ENCODE data around the gene SORCS2.

Gene SORCS2

DNA sequence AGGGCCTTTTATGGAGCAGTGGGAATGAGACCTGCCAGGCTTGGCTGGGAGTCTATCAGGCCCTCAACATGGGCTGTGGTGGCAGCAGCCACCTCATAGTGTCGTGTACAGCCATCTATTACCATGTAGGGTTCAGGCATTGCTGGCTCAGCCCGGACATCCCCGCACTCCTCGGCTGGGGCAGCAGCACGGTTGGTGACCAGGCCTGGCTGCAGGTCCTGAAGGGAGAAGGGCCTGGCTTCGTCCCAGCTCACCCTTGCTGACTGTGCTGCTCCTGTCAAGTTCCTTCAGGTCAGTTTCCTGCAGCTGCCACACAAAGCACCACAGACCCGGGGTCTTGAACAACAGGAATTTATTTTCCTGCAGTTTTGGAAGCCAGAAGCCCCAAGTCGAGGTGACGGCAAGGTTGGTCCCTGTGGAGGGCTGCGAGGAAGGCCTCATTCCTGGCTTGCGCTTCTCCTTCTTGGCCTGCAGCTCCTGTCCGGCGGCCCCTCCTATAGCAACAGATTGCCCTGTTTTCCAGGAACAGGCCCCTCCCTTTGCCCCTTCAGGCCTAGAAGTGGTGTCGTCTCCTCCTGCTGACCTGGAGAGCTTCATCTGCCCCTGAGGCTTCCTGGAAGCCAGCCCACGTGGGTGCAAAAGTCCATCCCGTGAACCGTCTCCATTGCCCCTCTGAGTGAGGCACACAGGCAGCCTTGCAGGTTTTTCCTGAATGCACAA, 25.2 kb upstream of the SORCS2 start:
- H3K4me3 ChIP-seq (replicated peaks in 1 of 2; ENCODE audit: low read depth in 2 of 2, low read length in 2 of 2), result no peak overlapping the region
- no peak for DNase-seq (ENCODE audit: low read depth in 2 of 2)
- TF ChIP-seq CTCF (IDR thresholded peaks at IDR 0.05; ENCODE audit: low read depth, low read length), result no peak

DNA sequence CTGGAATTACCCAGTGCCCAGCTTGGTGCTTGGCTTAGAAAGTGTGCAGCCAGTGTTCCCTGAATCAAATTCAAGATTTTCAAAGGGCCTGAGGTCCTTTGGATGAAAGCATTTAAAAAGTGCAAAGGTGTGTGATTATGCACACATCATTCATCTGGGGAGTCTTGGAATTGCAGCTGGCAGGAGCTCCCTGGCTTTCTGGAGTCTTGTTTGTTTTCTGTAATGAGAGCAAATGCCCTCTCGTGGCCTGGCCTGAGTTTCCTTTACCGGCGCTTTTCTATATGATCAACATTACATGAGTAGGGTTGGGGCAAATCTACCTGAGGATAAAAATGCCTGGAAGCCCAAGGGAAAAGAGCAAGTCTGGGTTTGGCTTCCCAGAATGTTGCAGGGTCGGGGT, 24.6 kb upstream of the SORCS2 start:
- no peak overlapping the region for H3K4me3 ChIP-seq (replicated peaks in 1 of 2; ENCODE audit: low read depth in 2 of 2, low read length in 2 of 2)
- no peak for TF ChIP-seq CTCF (IDR thresholded peaks at IDR 0.05; ENCODE audit: low read depth, low read length)
- no peak for DNase-seq (ENCODE audit: low read depth in 2 of 2)

- H3K4me3 ChIP-seq (replicated peaks in 1 of 2; ENCODE audit: low read depth in 2 of 2, low read length in 2 of 2), result no peak overlapping the region
- TF ChIP-seq CTCF (IDR thresholded peaks at IDR 0.05; ENCODE audit: low read depth, low read length), result no peak
Observed at GRCh38 chr4:7168106-7168505, 24.2 kb upstream of the SORCS2 start.

GRCh38 chr4:7169134-7169533, 23.2 kb upstream of the SORCS2 start:
- TF ChIP-seq CTCF (IDR thresholded peaks at IDR 0.05; ENCODE audit: low read depth, low read length), result no peak

More at GRCh38 chr4:7168106-7168505, 24.2 kb upstream of the SORCS2 start:
- no peak for DNase-seq (ENCODE audit: low read depth in 2 of 2)

GRCh38 chr4:7170012-7170411, 22.3 kb upstream of the SORCS2 start:
- H3K4me3 ChIP-seq (replicated peaks in 1 of 2; ENCODE audit: low read depth in 2 of 2, low read length in 2 of 2), result no peak overlapping the region
- no peak for DNase-seq (ENCODE audit: low read depth in 2 of 2)
- no peak for TF ChIP-seq CTCF (IDR thresholded peaks at IDR 0.05; ENCODE audit: low read depth, low read length)

More at GRCh38 chr4:7169134-7169533, 23.2 kb upstream of the SORCS2 start:
- no peak for DNase-seq (ENCODE audit: low read depth in 2 of 2)
- no peak overlapping the region for H3K4me3 ChIP-seq (replicated peaks in 1 of 2; ENCODE audit: low read depth in 2 of 2, low read length in 2 of 2)

DNA sequence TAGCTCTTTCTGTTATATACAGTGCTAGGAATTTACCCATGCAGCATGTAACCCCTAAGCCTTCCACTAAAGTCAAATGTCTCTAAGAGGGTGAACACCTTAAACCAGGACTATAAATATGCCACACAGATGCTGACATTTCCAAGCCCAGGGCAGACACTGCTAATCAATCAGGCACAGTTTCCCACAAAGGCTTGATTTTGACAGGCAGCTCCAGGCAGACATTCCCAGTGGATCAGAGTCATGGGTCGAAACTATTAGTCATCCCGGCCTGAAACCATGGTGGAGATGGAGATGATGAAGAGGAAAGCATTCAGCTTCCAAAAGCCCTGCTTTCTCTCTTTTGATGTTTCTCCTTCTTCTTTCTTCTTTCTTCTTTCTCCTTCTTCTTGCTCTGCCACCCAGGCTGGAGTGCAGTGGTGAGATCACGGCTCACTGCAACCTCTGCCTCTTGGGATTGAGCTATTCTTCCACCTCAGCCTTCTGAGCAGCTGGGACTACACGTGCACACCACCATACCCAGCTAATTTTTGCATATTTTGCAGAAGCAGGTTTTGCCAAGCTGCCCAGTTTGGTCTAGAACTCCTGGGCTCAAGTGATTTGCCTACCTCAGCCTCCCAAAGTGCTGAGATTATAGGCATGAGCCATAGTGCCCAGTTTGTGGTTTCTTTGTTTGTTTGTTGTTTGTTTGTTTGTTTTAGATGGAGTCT, 21.0 kb upstream of the SORCS2 start:
- no peak for DNase-seq (ENCODE audit: low read depth in 2 of 2)
- TF ChIP-seq CTCF (IDR thresholded peaks at IDR 0.05; ENCODE audit: low read depth, low read length), result no peak
- H3K4me3 ChIP-seq (replicated peaks in 1 of 2; ENCODE audit: low read depth in 2 of 2, low read length in 2 of 2), result no peak overlapping the region
